Measurements from ENCODE around the gene PPP2R3B.

PPP2R3B gene

DNA sequence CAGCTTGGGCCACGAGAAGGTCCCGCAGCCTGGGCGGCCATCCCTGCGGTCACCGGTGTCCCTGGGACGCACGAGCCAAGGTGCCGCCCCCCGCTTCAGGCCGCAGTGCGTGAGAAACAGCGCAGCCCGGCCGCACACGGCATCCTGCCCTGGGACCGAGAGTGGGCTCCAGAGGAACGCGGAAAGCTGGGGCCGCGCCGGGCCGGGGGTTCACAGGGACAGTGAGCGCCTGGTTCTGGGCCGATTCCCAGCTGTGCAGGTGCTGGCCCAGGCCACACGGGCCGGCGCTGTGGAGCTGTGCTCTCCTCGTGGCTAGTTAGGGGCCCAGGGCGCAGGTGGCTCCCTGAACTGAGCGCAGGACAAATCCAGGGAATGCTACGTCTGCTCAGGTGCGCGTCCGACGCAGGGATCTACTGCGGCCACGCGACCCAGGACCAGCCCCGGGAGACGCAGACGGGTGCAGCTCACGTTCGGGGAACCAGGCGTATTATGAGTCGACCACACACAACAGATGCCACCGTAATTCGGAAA lies 42.3 kb downstream of the PPP2R3B start:
- no peaks in the 10 kb centered on the region for H3K27me3 ChIP-seq (ENCODE audit: insufficient read depth, poor library complexity, severe bottlenecking)
- no peak for DNase-seq (ENCODE audit: low read depth in 1 of 2, low spot score in 1 of 2)
- H3K4me3 ChIP-seq (replicated peaks; ENCODE audit: insufficient read depth, low read length), result no peak overlapping the region
- no peak overlapping the region for H3K27ac ChIP-seq (replicated peaks)
- TF ChIP-seq SPI1 (IDR thresholded peaks at IDR 0.05; ENCODE audit: borderline replicate concordance, low read depth) (no peak), GABPA (IDR thresholded peaks at IDR 0.05; ENCODE audit: low read depth) (no peak), POLR2AphosphoS5 (IDR thresholded peaks at IDR 0.05; ENCODE audit: low read depth) (no peak), CTCF (IDR thresholded peaks at IDR 0.05; ENCODE audit: insufficient read depth, low read length) (no peak)
- TF ChIP-seq, protein P1, sequence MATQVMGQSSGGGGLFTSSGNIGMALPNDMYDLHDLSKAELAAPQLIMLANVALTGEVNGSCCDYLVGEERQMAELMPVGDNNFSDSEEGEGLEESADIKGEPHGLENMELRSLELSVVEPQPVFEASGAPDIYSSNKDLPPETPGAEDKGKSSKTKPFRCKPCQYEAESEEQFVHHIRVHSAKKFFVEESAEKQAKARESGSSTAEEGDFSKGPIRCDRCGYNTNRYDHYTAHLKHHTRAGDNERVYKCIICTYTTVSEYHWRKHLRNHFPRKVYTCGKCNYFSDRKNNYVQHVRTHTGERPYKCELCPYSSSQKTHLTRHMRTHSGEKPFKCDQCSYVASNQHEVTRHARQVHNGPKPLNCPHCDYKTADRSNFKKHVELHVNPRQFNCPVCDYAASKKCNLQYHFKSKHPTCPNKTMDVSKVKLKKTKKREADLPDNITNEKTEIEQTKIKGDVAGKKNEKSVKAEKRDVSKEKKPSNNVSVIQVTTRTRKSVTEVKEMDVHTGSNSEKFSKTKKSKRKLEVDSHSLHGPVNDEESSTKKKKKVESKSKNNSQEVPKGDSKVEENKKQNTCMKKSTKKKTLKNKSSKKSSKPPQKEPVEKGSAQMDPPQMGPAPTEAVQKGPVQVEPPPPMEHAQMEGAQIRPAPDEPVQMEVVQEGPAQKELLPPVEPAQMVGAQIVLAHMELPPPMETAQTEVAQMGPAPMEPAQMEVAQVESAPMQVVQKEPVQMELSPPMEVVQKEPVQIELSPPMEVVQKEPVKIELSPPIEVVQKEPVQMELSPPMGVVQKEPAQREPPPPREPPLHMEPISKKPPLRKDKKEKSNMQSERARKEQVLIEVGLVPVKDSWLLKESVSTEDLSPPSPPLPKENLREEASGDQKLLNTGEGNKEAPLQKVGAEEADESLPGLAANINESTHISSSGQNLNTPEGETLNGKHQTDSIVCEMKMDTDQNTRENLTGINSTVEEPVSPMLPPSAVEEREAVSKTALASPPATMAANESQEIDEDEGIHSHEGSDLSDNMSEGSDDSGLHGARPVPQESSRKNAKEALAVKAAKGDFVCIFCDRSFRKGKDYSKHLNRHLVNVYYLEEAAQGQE (IDR thresholded peaks at IDR 0.05; ENCODE audit: insufficient replicate concordance, low read depth), result no peak

DNA sequence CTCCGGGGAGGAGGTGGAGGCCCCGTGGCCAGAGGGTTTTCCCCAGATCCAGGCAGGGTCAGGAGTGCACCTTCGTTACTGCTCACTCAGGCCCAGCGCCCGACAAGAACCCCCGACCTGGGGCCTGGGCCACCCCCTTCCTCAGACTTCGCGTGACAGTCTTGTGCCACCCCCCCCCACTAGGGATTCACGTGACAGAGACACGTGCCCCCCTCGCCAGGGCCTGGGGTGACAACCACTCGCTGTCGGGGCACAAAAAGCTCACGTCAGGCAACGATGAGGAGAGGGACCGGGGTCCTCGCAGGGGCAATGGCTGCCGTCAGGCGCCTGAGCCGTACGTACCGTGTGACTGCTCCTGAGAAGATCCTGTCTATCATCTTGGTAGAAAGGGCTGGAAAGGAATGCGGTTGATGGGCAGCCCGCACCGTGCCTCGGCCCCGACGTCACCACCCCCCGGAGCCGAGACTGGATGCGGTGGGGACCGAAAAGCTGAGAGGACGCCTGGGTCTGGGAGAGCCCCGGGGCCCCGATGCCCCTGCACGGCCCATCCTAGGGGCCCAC lies 45.1 kb downstream of the PPP2R3B start:
- TF ChIP-seq CTCF (IDR thresholded peaks at IDR 0.05; ENCODE audit: insufficient read depth, low read length) (no peak), GABPA (IDR thresholded peaks at IDR 0.05; ENCODE audit: low read depth) (no peak), POLR2AphosphoS5 (IDR thresholded peaks at IDR 0.05; ENCODE audit: low read depth) (no peak), SPI1 (IDR thresholded peaks at IDR 0.05; ENCODE audit: borderline replicate concordance, low read depth) (no peak)
- TF ChIP-seq, protein P1 (IDR thresholded peaks at IDR 0.05; ENCODE audit: insufficient replicate concordance, low read depth), result no peak
- DNase-seq (ENCODE audit: low read depth in 1 of 2, low spot score in 1 of 2), result no peak
- no peak overlapping the region for H3K4me3 ChIP-seq (replicated peaks; ENCODE audit: insufficient read depth, low read length)
- H3K27ac ChIP-seq (replicated peaks), result no peak overlapping the region
- no peaks in the 10 kb centered on the region for H3K27me3 ChIP-seq (ENCODE audit: insufficient read depth, poor library complexity, severe bottlenecking)

DNA sequence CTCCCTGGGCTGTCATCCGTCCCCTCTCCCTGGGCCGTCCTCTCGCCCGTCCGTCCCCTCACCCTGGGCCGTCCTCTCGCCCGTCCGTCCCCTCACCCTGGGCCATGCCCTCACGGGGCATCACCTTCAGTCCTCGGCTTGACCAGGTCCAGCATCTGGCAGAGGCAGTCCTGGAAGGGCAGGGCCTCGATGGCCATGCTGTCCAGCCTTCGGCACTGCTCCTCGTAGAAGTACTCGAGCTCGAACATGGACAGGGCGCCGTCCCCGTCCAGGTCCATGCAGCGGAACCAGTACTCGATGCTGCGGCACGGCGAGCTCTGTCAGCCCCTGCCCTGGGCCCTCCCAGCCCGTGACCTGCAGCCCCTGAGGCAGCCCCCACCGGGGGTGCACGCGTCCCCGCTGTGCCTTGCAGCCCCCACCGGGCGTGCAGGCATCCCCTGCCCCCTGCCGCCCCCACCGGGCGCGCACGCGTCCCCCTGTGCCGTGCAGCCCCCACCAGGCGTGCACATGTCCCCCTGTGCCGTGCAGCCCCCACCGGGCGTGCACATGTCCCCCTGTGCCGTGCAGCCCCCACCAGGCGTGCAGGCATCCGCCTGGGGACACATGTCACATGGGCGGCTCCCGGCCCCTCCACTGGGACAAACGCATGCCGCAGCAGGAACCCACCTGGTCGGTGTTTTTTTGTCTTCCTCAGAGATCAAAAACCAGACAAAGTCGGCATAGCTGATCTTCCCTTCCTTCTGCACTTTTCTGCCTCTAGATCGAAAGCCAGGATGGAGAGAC lies 45.9 kb downstream of the PPP2R3B start:
- DNase-seq (ENCODE audit: low read depth in 1 of 2, low spot score in 1 of 2), result no peak
- Histone ChIP-seq H3K4me3 (replicated peaks; ENCODE audit: insufficient read depth, low read length) (no peak overlapping the region), H3K27ac (replicated peaks) (no peak overlapping the region), H3K27me3 (ENCODE audit: insufficient read depth, poor library complexity, severe bottlenecking) (no peaks in the 10 kb centered on the region)
- TF ChIP-seq CTCF (IDR thresholded peaks at IDR 0.05; ENCODE audit: insufficient read depth, low read length), result no peak

All from HL-60 (cell line).